ENCODE data around the gene PADI1.

DNA sequence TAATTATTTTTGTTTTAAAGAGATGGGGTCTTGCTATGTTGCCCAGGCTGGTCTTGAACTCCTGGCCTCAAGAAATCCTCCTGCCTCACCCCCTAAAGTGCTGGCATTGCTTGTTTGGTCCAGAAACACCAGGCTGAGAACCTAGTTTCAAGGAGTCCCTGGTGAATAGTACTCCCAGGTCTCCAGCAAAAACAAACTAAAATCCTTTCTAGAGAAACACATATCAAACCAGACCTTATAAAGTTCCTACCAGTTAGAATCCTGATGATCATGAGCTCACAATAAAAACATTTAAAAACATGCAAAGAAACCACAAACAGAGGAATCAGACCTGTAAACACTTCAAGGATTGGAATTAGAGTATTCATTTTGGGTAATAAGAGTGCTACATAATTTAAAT is 34.4 kb upstream of the PADI1 start:
- TF ChIP-seq POLR2A (IDR thresholded peaks at IDR 0.05) = no peak
- TF ChIP-seq, protein P1, sequence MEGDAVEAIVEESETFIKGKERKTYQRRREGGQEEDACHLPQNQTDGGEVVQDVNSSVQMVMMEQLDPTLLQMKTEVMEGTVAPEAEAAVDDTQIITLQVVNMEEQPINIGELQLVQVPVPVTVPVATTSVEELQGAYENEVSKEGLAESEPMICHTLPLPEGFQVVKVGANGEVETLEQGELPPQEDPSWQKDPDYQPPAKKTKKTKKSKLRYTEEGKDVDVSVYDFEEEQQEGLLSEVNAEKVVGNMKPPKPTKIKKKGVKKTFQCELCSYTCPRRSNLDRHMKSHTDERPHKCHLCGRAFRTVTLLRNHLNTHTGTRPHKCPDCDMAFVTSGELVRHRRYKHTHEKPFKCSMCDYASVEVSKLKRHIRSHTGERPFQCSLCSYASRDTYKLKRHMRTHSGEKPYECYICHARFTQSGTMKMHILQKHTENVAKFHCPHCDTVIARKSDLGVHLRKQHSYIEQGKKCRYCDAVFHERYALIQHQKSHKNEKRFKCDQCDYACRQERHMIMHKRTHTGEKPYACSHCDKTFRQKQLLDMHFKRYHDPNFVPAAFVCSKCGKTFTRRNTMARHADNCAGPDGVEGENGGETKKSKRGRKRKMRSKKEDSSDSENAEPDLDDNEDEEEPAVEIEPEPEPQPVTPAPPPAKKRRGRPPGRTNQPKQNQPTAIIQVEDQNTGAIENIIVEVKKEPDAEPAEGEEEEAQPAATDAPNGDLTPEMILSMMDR (IDR thresholded peaks at IDR 0.05) = no peak

Data from testis (tissue), 2 donors.